ENCODE data around the gene TELO2. TPM values are rescaled to one million over a fixed set of nuclear protein-coding genes. Genes with fewer than 3 reads are reported as not detected.
A peak's percentile ranks its signal among the peaks of the same experiment; 100 is the strongest.
"Not testable (repeated sequence)": the region's sequence is repeated elsewhere in the genome, so short reads cannot be mapped to it uniquely, and the experiment has no call there.

TELO2 gene
- total RNA-seq, 1 donor from 2014 or later = 94.1 TPM

DNA sequence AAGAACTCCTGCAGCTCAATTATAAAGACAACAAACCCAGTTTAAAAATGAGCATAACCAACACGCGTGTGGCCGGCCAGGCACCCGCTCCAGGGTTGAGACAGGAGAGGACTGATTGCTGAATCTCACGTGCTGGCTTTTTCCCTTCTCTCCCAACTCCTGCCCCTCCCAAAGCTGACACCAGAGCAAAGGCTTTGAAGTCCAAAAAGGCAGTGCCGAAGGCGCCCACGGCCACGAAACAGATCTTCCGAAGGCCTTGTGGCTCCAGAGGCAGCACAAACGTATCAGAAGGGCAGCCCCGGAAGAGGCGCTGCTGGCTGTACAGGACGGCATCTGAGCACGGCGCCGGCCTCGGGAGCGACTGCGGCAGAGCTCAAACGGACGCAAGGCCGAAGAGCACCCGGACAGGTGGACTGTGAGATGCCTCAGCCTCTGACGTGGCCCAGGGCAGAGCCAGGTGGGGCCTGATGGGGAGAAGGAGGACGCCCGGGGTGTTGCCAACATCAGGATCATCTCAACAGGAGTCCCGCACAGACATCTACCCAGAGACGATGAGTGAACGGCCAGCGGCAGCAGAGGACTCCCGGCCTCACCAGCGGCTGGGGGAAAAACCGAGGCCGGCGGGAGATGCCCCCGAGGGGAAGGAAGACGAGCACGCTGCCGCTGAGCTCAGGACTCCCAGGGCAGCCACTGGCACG is 28.8 kb upstream of the TELO2 start:
- DNase-seq (ENCODE audit: low spot score) = no peak
- Mint-ChIP-seq H3K4me1 (ENCODE audit: low read depth) (no peaks in the 10 kb centered on the region), H3K27ac (no peak overlapping the region), H3K4me3 (no peak overlapping the region), H3K27me3 (ENCODE audit: insufficient read depth) (no peaks in the 10 kb centered on the region), H3K9me3 (no peaks in the 10 kb centered on the region), H3K36me3 (ENCODE audit: low read depth) (no peaks in the 10 kb centered on the region)
- intact Hi-C loops (cut with micrococcal nuclease) = no loop called here

DNA sequence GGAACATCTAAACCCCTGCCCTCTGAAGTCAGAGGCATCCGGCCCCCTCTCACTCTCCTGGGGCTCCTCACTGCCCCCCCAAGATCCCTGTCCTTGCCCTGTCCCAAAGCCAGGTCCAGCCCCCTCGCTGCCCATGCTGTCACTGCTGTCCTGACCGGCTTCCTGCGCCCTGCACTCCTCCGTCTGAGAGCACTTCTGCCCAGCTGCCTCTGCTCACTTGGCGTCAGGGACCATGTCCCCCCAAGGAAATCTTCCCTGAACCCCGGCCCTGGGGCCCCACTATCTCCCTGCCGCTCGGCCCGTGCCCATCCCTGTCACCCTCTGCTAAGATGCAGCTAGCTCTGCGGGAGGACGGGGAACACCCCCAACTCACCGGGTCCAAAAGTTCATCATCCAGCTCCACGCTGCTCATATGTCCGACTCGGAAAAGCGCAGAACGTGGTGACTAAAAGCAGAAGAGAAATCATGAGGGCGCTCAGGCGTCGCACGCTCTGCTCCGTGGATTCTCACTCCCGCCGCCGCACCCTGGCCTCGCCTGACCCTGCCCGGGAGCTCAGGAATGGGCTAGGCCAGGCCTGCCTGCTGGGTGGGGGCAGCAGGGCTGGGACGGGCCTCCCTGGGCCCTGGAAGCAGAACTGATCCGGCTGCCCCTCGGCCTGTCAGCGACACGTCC is 28.1 kb upstream of the TELO2 start:
- Mint-ChIP-seq H3K4me1 (ENCODE audit: low read depth) (no peaks in the 10 kb centered on the region), H3K27me3 (ENCODE audit: insufficient read depth) (no peaks in the 10 kb centered on the region), H3K27ac (no peak overlapping the region), H3K4me3 (no peak overlapping the region), H3K9me3 (no peaks in the 10 kb centered on the region), H3K36me3 (ENCODE audit: low read depth) (no peaks in the 10 kb centered on the region)
- intact Hi-C loops (cut with micrococcal nuclease) = no loop called here
- DNase-seq (ENCODE audit: low spot score) = no peak

DNA sequence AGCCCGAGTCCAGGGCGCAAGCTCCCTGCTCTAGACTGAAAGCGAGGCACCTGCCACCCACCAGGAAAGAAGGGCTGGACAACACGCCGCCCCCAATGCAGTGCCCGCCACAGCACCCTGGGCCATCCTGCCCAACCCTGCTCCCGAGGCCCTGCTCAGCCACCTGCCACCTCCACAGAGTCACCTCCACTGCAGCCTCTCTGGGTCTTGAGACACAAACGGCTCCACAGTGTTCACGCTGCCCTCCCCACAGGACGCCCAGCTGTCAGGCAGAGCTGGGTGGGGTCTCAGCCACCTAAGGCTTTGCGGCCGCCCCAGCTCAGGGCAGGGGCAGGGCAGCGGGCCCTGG is 27.6 kb upstream of the TELO2 start:
- Mint-ChIP-seq H3K27me3 (ENCODE audit: insufficient read depth) (no peaks in the 10 kb centered on the region), H3K4me1 (ENCODE audit: low read depth) (no peaks in the 10 kb centered on the region), H3K27ac (no peak overlapping the region), H3K36me3 (ENCODE audit: low read depth) (no peaks in the 10 kb centered on the region), H3K4me3 (no peak overlapping the region), H3K9me3 (no peaks in the 10 kb centered on the region)
- intact Hi-C loops (cut with micrococcal nuclease) = no loop called here
- no peak for DNase-seq (ENCODE audit: low spot score)

DNA sequence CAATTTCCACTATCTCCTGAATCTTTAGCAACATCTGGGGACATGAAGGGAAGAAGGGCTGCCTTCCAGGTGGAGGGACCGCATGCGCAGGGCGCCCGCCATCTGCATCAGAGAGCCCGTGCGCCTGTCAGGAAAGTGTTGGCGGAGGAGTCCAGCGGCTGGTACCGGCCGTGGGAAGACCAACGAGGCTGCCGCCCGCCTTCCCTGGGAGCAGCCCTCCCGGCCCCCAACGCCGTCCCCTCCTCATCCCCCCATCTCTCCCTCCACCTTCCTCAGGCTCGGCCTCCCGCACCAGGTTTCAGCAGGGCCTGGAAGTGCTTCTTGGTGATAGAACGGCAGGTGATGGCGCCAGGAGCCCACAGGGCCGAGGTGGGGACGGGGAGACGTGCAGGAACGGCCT is 27.1 kb upstream of the TELO2 start:
- intact Hi-C loops (cut with micrococcal nuclease) = no loop called here
- H3K27ac Mint-ChIP-seq = no peak overlapping the region
- no peaks in the 10 kb centered on the region for H3K36me3 Mint-ChIP-seq (ENCODE audit: low read depth)
- DNase-seq (ENCODE audit: low spot score) = no peak
- H3K27me3 Mint-ChIP-seq (ENCODE audit: insufficient read depth) = no peaks in the 10 kb centered on the region
- H3K9me3 Mint-ChIP-seq = no peaks in the 10 kb centered on the region
- no peak overlapping the region for H3K4me3 Mint-ChIP-seq
- H3K4me1 Mint-ChIP-seq (ENCODE audit: low read depth) = no peaks in the 10 kb centered on the region

DNA sequence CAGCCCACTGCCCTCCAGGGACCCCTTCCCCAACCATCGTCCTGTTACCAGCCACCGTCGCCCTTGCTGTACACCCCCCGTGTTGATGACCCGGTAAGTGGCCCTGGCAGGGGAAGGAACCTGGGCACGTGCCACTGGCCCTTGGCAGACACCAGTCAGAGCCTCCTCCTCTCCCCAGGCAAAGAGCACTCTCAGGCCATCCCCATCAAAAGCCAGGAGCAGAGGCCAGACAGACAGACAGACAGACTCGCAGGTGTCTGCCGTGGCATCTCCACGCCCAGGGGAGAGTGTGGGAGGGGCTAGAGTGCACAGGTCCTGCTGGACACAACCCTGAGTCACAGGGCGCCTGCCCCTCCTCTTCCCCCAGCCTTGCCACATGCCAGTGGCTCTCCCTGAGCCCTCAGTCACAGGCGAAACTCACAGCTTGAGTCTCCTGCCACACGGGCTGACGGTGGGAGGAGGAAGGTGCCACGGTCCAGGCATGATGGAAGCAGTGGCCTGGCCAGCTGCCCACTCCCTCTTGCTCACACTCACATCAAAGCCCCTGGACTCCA is 26.1 kb upstream of the TELO2 start:
- Mint-ChIP-seq H3K9me3 (no peaks in the 10 kb centered on the region), H3K4me1 (ENCODE audit: low read depth) (no peaks in the 10 kb centered on the region), H3K27me3 (ENCODE audit: insufficient read depth) (no peaks in the 10 kb centered on the region), H3K4me3 (no peak overlapping the region), H3K36me3 (ENCODE audit: low read depth) (no peaks in the 10 kb centered on the region), H3K27ac (no peak overlapping the region)
- no peak for DNase-seq (ENCODE audit: low spot score)
- intact Hi-C loops (cut with micrococcal nuclease) = no loop called here

DNA sequence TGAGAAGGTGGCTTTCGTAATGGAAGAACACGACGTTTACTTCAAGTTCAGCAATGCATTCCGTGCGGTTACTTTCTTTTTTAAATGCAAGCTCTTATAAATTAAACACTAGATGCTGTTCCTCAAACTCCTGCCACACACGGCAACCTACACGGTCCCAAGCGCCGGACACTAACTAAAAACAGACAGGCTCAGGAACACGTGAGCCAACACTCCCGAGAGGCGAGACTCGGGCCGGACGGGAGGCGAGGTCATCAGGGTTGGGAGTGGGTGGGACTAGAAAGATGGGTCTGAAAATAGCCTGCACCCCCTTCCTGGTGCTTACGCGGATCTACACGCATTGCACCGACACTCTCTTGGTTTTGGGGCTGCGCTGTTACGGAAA is 24.7 kb upstream of the TELO2 start:
- H3K4me3 Mint-ChIP-seq = no peak overlapping the region
- H3K27me3 Mint-ChIP-seq (ENCODE audit: insufficient read depth) = no peaks in the 10 kb centered on the region
- no peaks in the 10 kb centered on the region for H3K9me3 Mint-ChIP-seq
- H3K4me1 Mint-ChIP-seq (ENCODE audit: low read depth) = peaks cover 6% of the 10 kb centered on the region
- no peaks in the 10 kb centered on the region for H3K36me3 Mint-ChIP-seq (ENCODE audit: low read depth)
- no peak overlapping the region for H3K27ac Mint-ChIP-seq
- no peak for DNase-seq (ENCODE audit: low spot score)
- intact Hi-C loops (cut with micrococcal nuclease) = no loop called here

DNA sequence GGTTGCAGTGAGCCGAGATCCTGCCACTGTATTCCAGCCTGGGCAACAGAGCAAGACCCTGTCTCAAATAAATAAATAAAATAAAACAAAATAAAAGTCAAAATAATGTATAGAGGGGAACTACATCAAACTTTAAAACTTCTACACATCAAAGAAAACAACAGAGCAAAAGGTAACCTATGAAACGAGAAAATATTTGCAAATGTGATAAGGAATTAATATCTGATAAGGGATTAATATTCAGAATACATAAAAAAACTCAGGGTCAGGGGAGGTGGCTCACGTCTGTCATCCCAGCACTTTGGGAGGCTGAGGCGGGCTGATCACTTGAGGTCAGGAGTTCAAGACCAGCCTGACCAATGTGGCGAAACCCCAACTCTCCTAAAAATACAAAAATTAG is 24.0 kb upstream of the TELO2 start:
- H3K4me1 Mint-ChIP-seq (ENCODE audit: low read depth); H3K27ac Mint-ChIP-seq; H3K4me3 Mint-ChIP-seq; H3K36me3 Mint-ChIP-seq (ENCODE audit: low read depth); H3K9me3 Mint-ChIP-seq; DNase-seq (ENCODE audit: low spot score); intact Hi-C loops (cut with micrococcal nuclease); H3K27me3 Mint-ChIP-seq (ENCODE audit: insufficient read depth): not testable (repeated sequence)

DNA sequence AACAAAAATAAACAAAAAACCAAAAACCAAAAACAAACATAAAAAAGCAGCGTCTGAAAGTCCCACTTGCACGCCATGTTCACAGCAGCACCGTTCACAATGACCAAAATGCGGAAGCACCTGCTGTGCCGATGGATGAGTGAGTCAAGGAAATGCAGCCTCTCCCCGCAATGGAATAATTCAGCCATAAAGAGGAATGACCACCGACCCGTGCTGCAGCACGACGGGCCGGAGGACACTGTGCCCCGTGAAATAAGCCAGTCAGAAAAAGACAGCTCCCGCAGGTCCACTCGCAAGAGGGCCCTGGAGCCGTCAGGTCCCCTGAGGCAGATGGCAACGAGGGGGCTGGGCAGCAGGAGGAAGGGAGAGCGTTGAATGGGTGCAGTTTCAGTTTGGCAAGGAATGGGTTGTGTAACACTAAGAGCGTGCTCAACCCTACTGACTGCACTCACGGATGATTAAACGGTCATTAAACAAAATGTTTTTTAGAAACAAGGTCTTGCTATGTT is 23.4 kb upstream of the TELO2 start:
- Mint-ChIP-seq H3K4me3 (no peak overlapping the region), H3K27ac (no peak overlapping the region), H3K27me3 (ENCODE audit: insufficient read depth) (no peaks in the 10 kb centered on the region), H3K4me1 (ENCODE audit: low read depth) (peaks cover 6% of the 10 kb centered on the region), H3K9me3 (no peaks in the 10 kb centered on the region), H3K36me3 (ENCODE audit: low read depth) (no peaks in the 10 kb centered on the region)
- intact Hi-C loops (cut with micrococcal nuclease) = no loop called here
- no peak for DNase-seq (ENCODE audit: low spot score)

DNA sequence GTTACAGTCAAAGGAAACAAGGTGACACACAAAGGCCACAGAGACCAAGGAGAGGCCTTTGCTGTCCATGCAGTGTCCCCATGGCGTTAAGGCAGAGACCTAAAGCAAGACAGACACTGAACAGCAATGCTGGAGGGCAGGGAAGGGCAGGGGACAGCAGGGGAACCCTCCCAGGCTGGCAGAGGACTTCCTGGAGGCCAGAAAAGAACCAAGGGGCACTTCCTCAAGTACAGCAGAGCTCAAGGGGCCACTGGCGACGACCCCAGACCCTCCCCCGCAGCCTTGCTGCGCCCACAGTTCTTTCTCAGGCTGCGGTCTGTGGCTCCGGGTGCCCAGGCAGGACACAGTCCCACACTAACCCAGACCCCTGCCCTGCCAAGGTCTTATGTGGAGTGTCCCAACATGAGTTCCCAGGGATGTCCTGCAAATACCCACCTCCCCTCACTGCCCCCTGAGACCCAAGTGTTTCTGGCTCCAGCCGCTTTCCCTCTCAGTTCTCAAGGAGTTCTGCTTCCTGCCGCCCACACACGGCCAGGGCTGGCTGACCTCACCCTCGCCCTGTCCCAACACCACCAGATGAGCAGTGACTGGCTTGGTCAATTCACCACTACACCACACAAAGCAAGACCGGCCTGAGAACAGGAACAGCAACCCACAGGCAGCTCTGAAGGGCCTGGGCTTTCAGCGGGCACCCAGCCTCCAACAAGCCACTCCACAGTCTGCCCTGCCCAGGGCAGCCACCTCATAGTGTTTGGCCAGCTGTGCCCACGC is 22.5 kb upstream of the TELO2 start:
- no peaks in the 10 kb centered on the region for H3K36me3 Mint-ChIP-seq (ENCODE audit: low read depth)
- DNase-seq (ENCODE audit: low spot score) = no peak
- no peaks in the 10 kb centered on the region for H3K27me3 Mint-ChIP-seq (ENCODE audit: insufficient read depth)
- intact Hi-C loops (cut with micrococcal nuclease) = no loop called here
- no peak overlapping the region for H3K4me3 Mint-ChIP-seq
- H3K9me3 Mint-ChIP-seq = no peaks in the 10 kb centered on the region
- H3K27ac Mint-ChIP-seq = no peak overlapping the region
- H3K4me1 Mint-ChIP-seq (ENCODE audit: low read depth) = peaks cover 6% of the 10 kb centered on the region

DNA sequence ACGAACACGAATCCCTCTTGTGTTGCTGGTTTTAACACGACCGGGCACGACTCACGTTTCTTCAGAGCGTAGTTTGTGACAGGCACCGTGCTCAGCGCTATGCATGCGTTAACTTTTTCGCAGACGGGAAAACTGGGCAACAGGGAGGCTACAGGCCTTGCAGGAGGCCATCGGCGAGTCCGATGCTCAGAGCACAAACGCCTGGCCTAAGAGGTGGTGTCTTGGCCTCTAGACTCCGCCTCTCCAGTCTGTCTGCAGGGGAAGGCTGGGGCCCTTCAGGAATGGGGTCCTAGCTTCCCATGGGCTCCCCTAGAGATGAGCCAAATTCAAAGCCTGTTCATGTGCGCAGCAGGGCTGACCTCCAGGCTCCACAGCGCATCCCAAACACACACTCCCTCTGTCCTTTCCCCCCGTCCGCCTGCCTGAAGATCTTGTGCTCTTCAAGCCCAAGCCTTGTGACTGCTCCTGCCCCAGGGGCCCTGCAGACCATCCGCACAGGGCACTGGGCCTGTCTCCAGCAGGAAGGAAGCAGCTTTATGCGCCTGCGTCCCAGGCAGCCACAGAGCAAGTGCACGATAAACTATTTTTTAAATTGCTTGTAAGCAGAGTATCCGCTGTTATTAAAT is 21.5 kb upstream of the TELO2 start:
- intact Hi-C loops (cut with micrococcal nuclease) = no loop called here
- no peaks in the 10 kb centered on the region for H3K27me3 Mint-ChIP-seq (ENCODE audit: insufficient read depth)
- DNase-seq (ENCODE audit: low spot score) = no peak
- no peaks in the 10 kb centered on the region for H3K36me3 Mint-ChIP-seq (ENCODE audit: low read depth)
- no peak overlapping the region for H3K4me3 Mint-ChIP-seq
- peaks cover 6% of the 10 kb centered on the region for H3K4me1 Mint-ChIP-seq (ENCODE audit: low read depth)
- no peak overlapping the region for H3K27ac Mint-ChIP-seq
- no peaks in the 10 kb centered on the region for H3K9me3 Mint-ChIP-seq

DNA sequence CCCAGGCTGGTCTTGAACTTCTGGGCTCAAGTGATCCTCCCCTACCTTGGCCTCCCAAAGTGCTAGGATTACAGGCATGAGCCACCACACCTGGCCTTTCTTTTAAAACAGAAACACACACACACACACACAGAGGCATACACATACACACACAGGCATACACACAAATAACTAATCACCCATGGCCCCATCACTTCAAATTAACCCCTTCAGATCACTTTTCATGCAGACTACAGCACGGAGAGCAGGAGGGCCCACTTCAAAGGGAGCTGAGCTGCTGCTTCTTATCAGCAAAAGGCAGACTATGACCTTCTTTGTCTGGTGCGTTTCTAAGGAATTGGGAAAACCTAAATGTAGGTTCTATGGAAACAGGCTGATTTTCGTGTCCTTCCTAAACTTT is 20.2 kb upstream of the TELO2 start:
- DNase-seq (ENCODE audit: low spot score) = no peak
- Mint-ChIP-seq H3K36me3 (ENCODE audit: low read depth) (no peaks in the 10 kb centered on the region), H3K27me3 (ENCODE audit: insufficient read depth) (no peaks in the 10 kb centered on the region), H3K4me3 (peak overlapping the region; percentile 74), H3K9me3 (no peaks in the 10 kb centered on the region), H3K4me1 (ENCODE audit: low read depth) (peaks cover 6% of the 10 kb centered on the region), H3K27ac (peak overlapping the region; percentile 70)
- intact Hi-C loops (cut with micrococcal nuclease) = no loop called here

DNA sequence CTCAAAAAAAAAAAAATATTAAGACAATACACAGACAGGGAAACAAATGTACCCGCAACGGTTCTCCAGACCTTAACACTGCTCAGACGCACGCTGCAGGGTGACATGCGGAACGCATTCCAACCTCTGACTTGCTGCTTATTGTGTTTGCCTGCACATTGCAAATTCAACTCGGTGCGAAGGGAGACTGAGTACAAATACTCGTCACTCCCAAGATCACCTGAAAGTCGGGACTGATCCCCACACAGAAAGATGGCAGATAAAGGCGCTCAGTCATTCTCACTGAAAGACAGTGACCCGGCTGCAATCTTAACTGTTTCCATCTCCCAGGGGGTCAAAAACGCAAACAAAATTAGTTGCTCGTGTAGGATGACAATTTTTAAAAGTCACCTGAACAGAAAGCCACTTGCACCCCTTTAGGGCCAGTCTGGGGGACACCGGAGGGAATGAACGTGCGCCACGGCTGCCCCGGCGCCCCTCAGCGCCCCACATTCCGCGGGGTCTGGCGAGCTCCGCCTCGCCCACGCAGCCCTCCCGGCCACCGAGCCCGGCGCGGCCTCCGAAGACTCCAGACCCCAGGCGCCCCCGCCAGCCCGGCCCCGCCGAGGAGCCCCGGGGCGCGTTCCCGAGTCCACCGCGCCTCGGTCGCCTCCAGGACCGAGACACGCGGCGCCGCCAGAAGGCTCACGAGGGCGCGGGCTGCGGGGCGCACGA is 18.9 kb upstream of the TELO2 start:
- no peak for DNase-seq (ENCODE audit: low spot score)
- Mint-ChIP-seq H3K27ac (no peak overlapping the region), H3K27me3 (ENCODE audit: insufficient read depth) (peaks cover 2% of the 10 kb centered on the region)

More for the DNA sequence above, 18.9 kb upstream of the TELO2 start:
- no peaks in the 10 kb centered on the region for H3K36me3 Mint-ChIP-seq (ENCODE audit: low read depth)
- peaks cover 6% of the 10 kb centered on the region for H3K4me1 Mint-ChIP-seq (ENCODE audit: low read depth)
- no peaks in the 10 kb centered on the region for H3K9me3 Mint-ChIP-seq
- intact Hi-C loops (cut with micrococcal nuclease) = loop anchor here (2.0 kb wide), 3 partner anchors 53 to 69 kb away; partner anchors contain the start of gene UQCC4
- peak overlapping the region; percentile 79 for H3K4me3 Mint-ChIP-seq
